PC-3 (cell line): ENCODE data around the gene TRAPPC8. TPM values are rescaled to one million over a fixed set of nuclear protein-coding genes. Genes with fewer than 3 reads are reported as not detected.

Experiments
- ATAC-seq: fragments of 200-7000 bp; cut with Tn5 transposase; 2 replicates; pipeline ENCODE4 v1.9.1; 2020; ENCODE audit warnings: mild to moderate bottlenecking, moderate library complexity
- BruUV-seq: library from RNA; stranded (reverse); fragments of 400-500 nt; replicated peaks from 2 replicates; lab custom pipeline; 2021; lab: Mats Ljungman, UMichigan
- CTCF ChIA-PET: fragments of 300-600 bp; sonication (Branson Sonifier 250); formaldehyde crosslinking; loops from one replicate; lab custom pipeline; 2022; ENCODE audit warnings: antibody characterized with exemption; lab: Charles Lee
- POLR2A ChIA-PET: fragments of 300-600 bp; sonication (Branson Sonifier 250); formaldehyde crosslinking; loops from one replicate; lab custom pipeline; 2022; ENCODE audit warnings: antibody characterized with exemption; ENCODE audit not compliant: unreplicated experiment; lab: Charles Lee
- DNase-seq: peaks from one replicate; pipeline ENCODE4 v3.0.0-alpha.2; 2015
- H2AFZ ChIP-seq: fragments of 300-600 bp; sonication (generic); 2 replicates; pipeline ENCODE4 v1.6.0; 2016; ENCODE audit warnings: antibody characterized with exemption, low read length
- H3F3A ChIP-seq: fragments of 300-600 bp; sonication (generic); one replicate; pipeline ENCODE4 v1.6.0; 2017; ENCODE audit warnings: antibody characterized with exemption, low read length, control low read depth, mild to moderate bottlenecking; ENCODE audit not compliant: unreplicated experiment
- H3K27ac ChIP-seq: fragments of 300-600 bp; sonication (generic); 2 replicates; pipeline ENCODE4 v1.5.1; 2016; ENCODE audit warnings: mild to moderate bottlenecking, low read length
- H3K27me3 ChIP-seq: fragments of 300-600 bp; sonication (generic); 2 replicates; pipeline ENCODE4 v1.6.1; 2016; ENCODE audit warnings: low read length, mixed read lengths
- H3K36me3 ChIP-seq: fragments of 300-600 bp; sonication (generic); 2 replicates; pipeline ENCODE4 v1.6.1; 2016; ENCODE audit warnings: low read depth, mixed run types, low read length, mixed read lengths
- H3K4me1 ChIP-seq: fragments of 300-600 bp; sonication (generic); 2 replicates; pipeline ENCODE4 v1.5.1; 2016; ENCODE audit warnings: low read length; ENCODE audit not compliant: insufficient read depth
- H3K4me2 ChIP-seq: fragments of 300-600 bp; sonication (generic); 2 replicates; pipeline ENCODE4 v1.6.0; 2016; ENCODE audit warnings: low read length
- H3K4me3 ChIP-seq: fragments of 300-600 bp; sonication (generic); 2 replicates; pipeline ENCODE4 v1.5.1; 2016; ENCODE audit warnings: mild to moderate bottlenecking, low read length, mixed read lengths
- H3K79me2 ChIP-seq: fragments of 300-600 bp; sonication (generic); 2 replicates; pipeline ENCODE4 v1.6.1; 2017; ENCODE audit warnings: low read length, mixed read lengths
- H3K9ac ChIP-seq: fragments of 300-600 bp; sonication (generic); 2 replicates; pipeline ENCODE4 v1.6.0; 2016; ENCODE audit warnings: mild to moderate bottlenecking, low read length
- H3K9me2 ChIP-seq: fragments of 300-600 bp; sonication (generic); replicated peaks from 2 replicates; pipeline ENCODE4 v1.6.1; 2016; ENCODE audit warnings: mixed run types, low read length, mixed read lengths
- H3K9me3 ChIP-seq: fragments of 300-600 bp; sonication (generic); 2 replicates; pipeline ENCODE4 v1.6.1; 2016; ENCODE audit warnings: low read length, mixed read lengths
- H4K20me1 ChIP-seq: fragments of 300-600 bp; sonication (generic); 2 replicates; pipeline ENCODE4 v1.6.1; 2016; ENCODE audit warnings: low read length, mixed read lengths
- CTCF ChIP-seq: fragments of 300-600 bp; sonication (generic); conservative IDR thresholded peaks from 2 replicates; pipeline ENCODE4 v1.5.1; 2017; ENCODE audit warnings: antibody characterized with exemption, low read depth, mild to moderate bottlenecking, low read length
- EZH2 ChIP-seq: fragments of 300-600 bp; sonication (generic); IDR thresholded peaks from one replicate; pipeline ENCODE4 v1.6.1; 2017; ENCODE audit warnings: antibody characterized with exemption, mild to moderate bottlenecking, low read length; ENCODE audit not compliant: unreplicated experiment
- EZH2phosphoT487 ChIP-seq: fragments of 300-600 bp; sonication (generic); IDR thresholded peaks from 2 replicates; pipeline ENCODE4 v1.6.1; 2018; ENCODE audit warnings: mild to moderate bottlenecking, antibody characterized with exemption, low read length, borderline replicate concordance
- intact Hi-C: fragments of 100-400 bp; cut with micrococcal nuclease; formaldehyde crosslinking; loops from 2 replicates; pipeline ENCODE4 v1.9.0; 2023
- total RNA-seq: library from RNA; depleted of rRNA; stranded (reverse); fragments of >200 nt; gene quantifications from 2 replicates; pipeline ENCODE4 v1.2.3, GENCODE V29; 2014

Gene TRAPPC8
- total RNA-seq, 1 experiment from 2014 or later, result 10.2 TPM

- no peak overlapping the region for H3K9ac ChIP-seq
Observed at GRCh38 chr18:31976242-31976641, 33.3 kb upstream of the TRAPPC8 start.

GRCh38 chr18:31973929-31974546 lies 31.1 kb upstream of the TRAPPC8 start:
- ChIA-PET POLR2A (no interaction called here), CTCF (no interaction called here)
- Histone ChIP-seq H3K4me1 (no peaks in the 10 kb centered on the region), H3K79me2 (no peaks in the 10 kb centered on the region), H3K4me2 (no peak overlapping the region), H3K36me3 (no peaks in the 10 kb centered on the region; the same call in 1 of the 2 replicates), H3K27ac (no peak overlapping the region), H3K27me3 (no peaks in the 10 kb centered on the region), H3K9ac (no peak overlapping the region), H3K9me2 (no peaks in the 10 kb centered on the region), H2AFZ (no peak overlapping the region), H3F3A (no peaks in the 10 kb centered on the region), H4K20me1 (no peaks in the 10 kb centered on the region), H3K9me3 (no peaks in the 10 kb centered on the region), H3K4me3 (no peak overlapping the region)
- DNase-seq (no peak), ATAC-seq (no peak)
- no TSS peak for BruUV-seq
- TF ChIP-seq EZH2phosphoT487 (no peak), EZH2 (no peak), CTCF (no peak)
- intact Hi-C loops, result no loop called here

More at GRCh38 chr18:31976242-31976641, 33.3 kb upstream of the TRAPPC8 start:
- H3K4me2 ChIP-seq, result no peak overlapping the region
- no peak overlapping the region for H2AFZ ChIP-seq
- H3K79me2 ChIP-seq, result no peaks in the 10 kb centered on the region
- H3K9me2 ChIP-seq, result no peaks in the 10 kb centered on the region
- TF ChIP-seq EZH2phosphoT487 (no peak), CTCF (no peak), EZH2 (no peak)
- DNase-seq, result no peak
- ChIA-PET CTCF (no interaction called here), POLR2A (no interaction called here)
- no peaks in the 10 kb centered on the region for H3K9me3 ChIP-seq
- no peaks in the 10 kb centered on the region for H3F3A ChIP-seq
- H3K4me3 ChIP-seq, result no peak overlapping the region
- H4K20me1 ChIP-seq, result no peaks in the 10 kb centered on the region
- no TSS peak for BruUV-seq
- H3K27ac ChIP-seq, result no peak overlapping the region
- no peak for ATAC-seq
- no peaks in the 10 kb centered on the region for H3K27me3 ChIP-seq
- no peaks in the 10 kb centered on the region for H3K4me1 ChIP-seq
- intact Hi-C loops, result no loop called here
- H3K36me3 ChIP-seq, result no peaks in the 10 kb centered on the region; the same call in 1 of the 2 replicates

GRCh38 chr18:31970617-31971016 lies 27.7 kb upstream of the TRAPPC8 start:
- no peak overlapping the region for H3K4me3 ChIP-seq
- ChIA-PET POLR2A (interaction anchor here (0.6 kb wide), 1 partner anchor 9 kb away, joined by 3 read pairs; no protein-coding TSS in a partner anchor), CTCF (no interaction called here)
- intact Hi-C loops, result no loop called here
- no peaks in the 10 kb centered on the region for H3K4me1 ChIP-seq
- H3K27me3 ChIP-seq, result no peaks in the 10 kb centered on the region
- BruUV-seq, result no TSS peak
- H3K9me3 ChIP-seq, result no peaks in the 10 kb centered on the region
- DNase-seq (no peak), ATAC-seq (no peak)
- no peaks in the 10 kb centered on the region for H3K9me2 ChIP-seq
- no peak overlapping the region for H3K9ac ChIP-seq
- no peaks in the 10 kb centered on the region for H3K79me2 ChIP-seq
- H2AFZ ChIP-seq, result no peak overlapping the region
- no peaks in the 10 kb centered on the region for H4K20me1 ChIP-seq
- TF ChIP-seq EZH2, result no peak
- TF ChIP-seq CTCF, result no peak
- no peak for TF ChIP-seq EZH2phosphoT487
- no peaks in the 10 kb centered on the region for H3K36me3 ChIP-seq
- no peak overlapping the region for H3K4me2 ChIP-seq
- H3F3A ChIP-seq, result no peaks in the 10 kb centered on the region
- no peak overlapping the region for H3K27ac ChIP-seq
